Globus pallidus (tissue), 1 donor: Measurements from ENCODE around the gene POU5F1.

Source experiments
- DNase-seq: peaks from one replicate; pipeline ENCODE4 v3.0.0-alpha.2; 2015; ENCODE audit warnings: low spot score

Gene POU5F1

GRCh38 chr6:31114970-31115849, 55.3 kb downstream of the POU5F1 start:
- peak; percentile 68 for DNase-seq

GRCh38 chr6:31114541-31114878, 56.0 kb downstream of the POU5F1 start, which contains the start of gene PSORS1C1:
Gene PSORS1C1, plus strand, starts transcription at chr6:31114800. Its CDS starts 14,833 bp downstream, at chr6:31129633.
- DNase-seq, result peak; percentile 46
